BE2C (cell line): Measurements from ENCODE around the gene DDB1.

Source experiments
- DNase-seq: peaks from one replicate; pipeline ENCODE4 v3.0.0-alpha.2; 2020
- H3K27me3 ChIP-seq: fragments of 250-450 bp; sonication (Bioruptor Pico); 2 replicates; pipeline ENCODE4 v1.5.1; 2020; ENCODE audit warnings: mild to moderate bottlenecking
- H3K36me3 ChIP-seq: fragments of 250-450 bp; sonication (Bioruptor Pico); 2 replicates; pipeline ENCODE4 v1.5.1; 2020; ENCODE audit warnings: mild to moderate bottlenecking
- H3K4me1 ChIP-seq: fragments of 250-450 bp; sonication (Bioruptor Pico); 2 replicates; pipeline ENCODE4 v1.5.1; 2020
- H3K4me3 ChIP-seq: 2 replicates; pipeline ENCODE4 v1.5.1; 2011; ENCODE audit warnings: low read depth, low read length
- H3K9me3 ChIP-seq: fragments of 250-450 bp; sonication (Bioruptor Pico); 2 replicates; pipeline ENCODE4 v1.5.1; 2020
- CTCF ChIP-seq: IDR thresholded peaks from 2 replicates; pipeline ENCODE4 v1.5.1; 2012; ENCODE audit warnings: mild to moderate bottlenecking, low read depth, low read length

DDB1 gene

GRCh38 chr11:61329871-61330270 is 3.0 kb downstream of the DDB1 start:
- no peak for TF ChIP-seq CTCF
- no peaks in the 10 kb centered on the region for H3K27me3 ChIP-seq
- no peaks in the 10 kb centered on the region for H3K9me3 ChIP-seq
- no peaks in the 10 kb centered on the region for H3K4me1 ChIP-seq
- H3K36me3 ChIP-seq, result peaks cover 21% of the 10 kb centered on the region
- H3K4me3 ChIP-seq, result no peak overlapping the region
- DNase-seq, result no peak

- no peaks in the 10 kb centered on the region for H3K4me1 ChIP-seq
- peaks cover 22% of the 10 kb centered on the region for H3K36me3 ChIP-seq
- no peak for TF ChIP-seq CTCF
- peak; percentile 18 for DNase-seq
- no peaks in the 10 kb centered on the region for H3K27me3 ChIP-seq
- no peaks in the 10 kb centered on the region for H3K9me3 ChIP-seq
- H3K4me3 ChIP-seq, result no peak overlapping the region
Observed at GRCh38 chr11:61328351-61328750, 4.6 kb downstream of the DDB1 start.

- Histone ChIP-seq H3K4me1 (no peaks in the 10 kb centered on the region), H3K27me3 (no peaks in the 10 kb centered on the region), H3K4me3 (no peak overlapping the region), H3K36me3 (peaks cover 29% of the 10 kb centered on the region), H3K9me3 (no peaks in the 10 kb centered on the region)
- no peak for TF ChIP-seq CTCF
- DNase-seq, result no peak
Observed at GRCh38 chr11:61327669-61328071, 5.2 kb downstream of the DDB1 start.

GRCh38 chr11:61325649-61326414 is 7.1 kb downstream of the DDB1 start:
- peaks cover 42% of the 10 kb centered on the region for H3K36me3 ChIP-seq
- no peak overlapping the region for H3K4me3 ChIP-seq
- H3K27me3 ChIP-seq, result no peaks in the 10 kb centered on the region
- no peak for DNase-seq
- no peak for TF ChIP-seq CTCF
- no peaks in the 10 kb centered on the region for H3K9me3 ChIP-seq
- no peaks in the 10 kb centered on the region for H3K4me1 ChIP-seq

- no peak for TF ChIP-seq CTCF
- no peak overlapping the region for H3K4me3 ChIP-seq
- DNase-seq, result no peak
- peaks cover 21% of the 10 kb centered on the region for H3K36me3 ChIP-seq
- no peaks in the 10 kb centered on the region for H3K4me1 ChIP-seq
- H3K27me3 ChIP-seq, result no peaks in the 10 kb centered on the region
- H3K9me3 ChIP-seq, result no peaks in the 10 kb centered on the region
Observed at GRCh38 chr11:61315260-61315659, 17.6 kb downstream of the DDB1 start.

GRCh38 chr11:61310749-61311148 is 22.2 kb downstream of the DDB1 start:
- Histone ChIP-seq H3K9me3 (no peaks in the 10 kb centered on the region), H3K4me1 (no peaks in the 10 kb centered on the region), H3K27me3 (no peaks in the 10 kb centered on the region), H3K36me3 (peaks cover 37% of the 10 kb centered on the region), H3K4me3 (no peak overlapping the region)
- no peak for DNase-seq
- TF ChIP-seq CTCF, result no peak
